Adrenal gland (tissue), 12 donors: ENCODE measurements around the gene CTU2. TPM values are rescaled to one million over a fixed set of nuclear protein-coding genes. Genes with fewer than 3 reads are reported as not detected.

Source experiments
- DNase-seq, 7 donors: peaks; one replicate each; pipeline ENCODE4 v3.0.0-alpha.2; 2019 to 2020
- H3K27ac ChIP-seq, 5 donors: fragments of 200-600 bp; sonication (generic) in 4 of 5; 1 replicate in 3 of 5; 2 replicates in 2 of 5; pipeline versions ENCODE4 v1.5.1 to v1.8.0; 2016 to 2020; ENCODE audit warnings: mild to moderate bottlenecking in 1 of 5
- H3K27me3 ChIP-seq: fragments of 200-600 bp; 2 replicates; pipeline ENCODE4 v1.8.0; 2021
- H3K36me3 ChIP-seq, 2 donors: fragments of 200-600 bp; replicated peaks in 1 of 2; 1 replicate in 1 of 2; 2 replicates in 1 of 2; pipeline versions ENCODE4 v1.5.1 to v1.8.0; 2018 to 2022
- H3K4me1 ChIP-seq, 2 donors: fragments of 200-600 bp; replicated peaks in 1 of 2; 1 replicate in 1 of 2; 2 replicates in 1 of 2; pipeline versions ENCODE4 v1.5.1 to v1.8.0; 2018 to 2021
- H3K4me3 ChIP-seq, 4 donors: fragments of 200-600 bp; sonication (generic) in 3 of 4; one replicate each; pipeline ENCODE4 v1.5.1; 2016 to 2018
- H3K9me3 ChIP-seq, 3 donors: fragments of 200-600 bp; sonication (generic) in 1 of 3; replicated peaks in 1 of 3; 1 replicate in 2 of 3; 2 replicates in 1 of 3; pipeline versions ENCODE4 v1.5.1 to v1.8.0; 2016 to 2021
- CTCF ChIP-seq, 6 experiments: fragments of 450-650 bp in 4 of 6; fragments of 200-600 bp in 2 of 6; sonication (generic) in 1 of 6; IDR thresholded peaks; 1 replicate in 5 of 6; 2 replicates in 1 of 6; pipeline versions ENCODE4 v1.5.1 to v1.8.0; 2016 to 2021; ENCODE audit warnings: antibody characterized with exemption in 6 of 6, mild to moderate bottlenecking in 2 of 6, moderate library complexity in 1 of 6
- POLR2A ChIP-seq, 2 donors: fragments of 450-650 bp; IDR thresholded peaks; one replicate each; pipeline ENCODE4 v1.6.1; 2017; ENCODE audit warnings: antibody characterized with exemption in 2 of 2, mild to moderate bottlenecking in 2 of 2, moderate library complexity in 1 of 2
- WGBS, 4 donors: extraction: QIAGEN DNeasy Blood & Tissue Kit in 2 of 4; methylation state at CpG; one replicate each; pipeline versions ENCODE4 v1.1.5 to v1.1.7; 2013 to 2017; 5-methylcytosine and 5-hydroxymethylcytosine counted together
- intact Hi-C, 2 donors: fragments of 100-400 bp; cut with DNase I; formaldehyde crosslinking; loops; one replicate each; pipeline versions ENCODE4 v1.14.1 to v1.15.0; 2022 to 2023
- polyA plus RNA-seq, 3 donors: library from polyadenylated mRNA; stranded (reverse); fragments of 200-250 nt in 2 of 3; fragments of 350-450 nt in 1 of 3; fragmentation: Illumina TruSeq in 1 of 3; extraction: RNeasy Lipid Tissue Mini Kit (QIAGEN cat#74804) in 1 of 3; gene quantifications; one replicate each; pipeline ENCODE4 v1.2.3, GENCODE V29; 2013 to 2014
- total RNA-seq, 9 donors: library from RNA; depleted of rRNA in 4 of 9; stranded (reverse); fragments of >200 nt in 4 of 9; fragments of 120-200 nt in 1 of 9; fragmentation: NEBNext Ultra II Directional in 1 of 9; extraction: Animal tissue kit (Norgen Biotek cat#: 25700) in 1 of 9; gene quantifications; one replicate each; pipeline versions ENCODE4 v1.1.0 to v1.2.4, GENCODE V29; 2013 to 2023
- donor health status: healthy with polysubstance abuse.
- donor health status: Bipolar disorder and iron deficiency.
- donor health status: DM: yes; HTN: yes; CAD: no.
- donor health status: DM: no; HTN: no; CAD: no.
- donor health status: DM: no; HTN: no; CAD: no.
- donor health status: DM: yes; HTN: yes; CAD: no.

Gene CTU2
- total and polyA plus RNA-seq, 12 donors = 3.6 to 43.8 (median 14.0) TPM

GRCh38 chr16:88727871-88728270 lies 21.6 kb downstream of the CTU2 start:
- Histone ChIP-seq H3K27ac (no peak overlapping the region), H3K4me3 (no peak overlapping the region)

GRCh38 chr16:88730632-88731607 lies 24.6 kb downstream of the CTU2 start:
- H3K36me3 ChIP-seq = peaks cover 0 to 46% of the 10 kb centered on the region in 2 donors
- intact Hi-C loops = no loop called here

More at GRCh38 chr16:88727871-88728270, 21.6 kb downstream of the CTU2 start:
- intact Hi-C loops = no loop called here
- Histone ChIP-seq H3K27me3 (no peaks in the 10 kb centered on the region), H3K9me3 (no peaks in the 10 kb centered on the region), H3K36me3 (peaks cover 0 to 49% of the 10 kb centered on the region in 2 donors), H3K4me1 (no peaks in the 10 kb centered on the region)
- TF ChIP-seq POLR2A (IDR thresholded peaks at IDR 0.05) = no peak
- TF ChIP-seq CTCF (IDR thresholded peaks at IDR 0.05) = no peak
- no peak for DNase-seq
- 68 to 84% (median 82%) methylated on average over 4 to 20 of the region's 20 CpGs for WGBS, 4 donors

GRCh38 chr16:88731699-88732098 lies 25.4 kb downstream of the CTU2 start:
- Histone ChIP-seq H3K4me1 (no peaks in the 10 kb centered on the region), H3K36me3 (peaks cover 0 to 40% of the 10 kb centered on the region in 2 donors), H3K9me3 (no peaks in the 10 kb centered on the region), H3K27me3 (no peaks in the 10 kb centered on the region), H3K27ac (no peak overlapping the region), H3K4me3 (no peak overlapping the region)
- 60 to 96% (median 77%) methylated on average over 5 to 15 of the region's 15 CpGs for WGBS, 4 donors
- DNase-seq = peak in 2 of 7 donors; percentile 28 to 43
- intact Hi-C loops = no loop called here
- TF ChIP-seq POLR2A (IDR thresholded peaks at IDR 0.05) (no peak), CTCF (IDR thresholded peaks at IDR 0.05) (no peak)

More at GRCh38 chr16:88730632-88731607, 24.6 kb downstream of the CTU2 start:
- Histone ChIP-seq H3K27ac (no peak overlapping the region), H3K9me3 (no peaks in the 10 kb centered on the region), H3K4me3 (no peak overlapping the region), H3K4me1 (no peaks in the 10 kb centered on the region), H3K27me3 (no peaks in the 10 kb centered on the region)
- WGBS, 4 donors = 79 to 81% (median 80%) methylated on average over 30 to 34 of the region's 34 CpGs
- no peak for DNase-seq
- no peak for TF ChIP-seq POLR2A (IDR thresholded peaks at IDR 0.05)
- TF ChIP-seq CTCF (IDR thresholded peaks at IDR 0.05) = no peak

- no peak for TF ChIP-seq CTCF (IDR thresholded peaks at IDR 0.05)
- Histone ChIP-seq H3K9me3 (no peaks in the 10 kb centered on the region), H3K36me3 (peaks cover 0 to 35% of the 10 kb centered on the region in 2 donors), H3K4me1 (peaks cover 0 to 2% of the 10 kb centered on the region in 2 donors), H3K27ac (no peak overlapping the region), H3K4me3 (no peak overlapping the region), H3K27me3 (no peaks in the 10 kb centered on the region)
- DNase-seq = no peak
- intact Hi-C loops = no loop called here
- WGBS, 4 donors = 52 to 88% (median 86%) methylated on average over 3 to 30 of the region's 30 CpGs
These were observed 26.1 kb downstream of the CTU2 start for GRCh38 chr16:88732172-88732960.
